ENCODE results near the gene HMCN1.

Gene HMCN1

DNA sequence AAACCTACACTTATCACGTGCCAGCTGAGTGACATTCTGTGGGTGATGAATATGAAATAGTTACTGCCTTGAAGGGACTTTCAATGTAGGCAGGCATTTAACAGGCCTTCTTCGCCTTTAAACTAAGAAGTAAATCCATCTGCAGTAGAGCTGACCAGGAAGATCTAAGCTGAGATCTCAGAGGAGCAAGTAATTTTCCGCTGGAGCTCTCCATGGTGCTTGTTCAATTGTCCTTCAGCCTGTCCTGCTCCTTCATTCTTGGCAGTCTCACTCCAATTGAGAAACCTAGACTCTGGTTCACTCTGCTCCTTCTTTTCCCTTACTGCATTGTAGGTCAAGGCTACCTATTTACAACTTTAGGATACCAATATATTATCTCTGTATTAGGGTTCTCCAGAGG, 183.5 kb downstream of the HMCN1 start:
- DNase-seq, result no peak

DNA sequence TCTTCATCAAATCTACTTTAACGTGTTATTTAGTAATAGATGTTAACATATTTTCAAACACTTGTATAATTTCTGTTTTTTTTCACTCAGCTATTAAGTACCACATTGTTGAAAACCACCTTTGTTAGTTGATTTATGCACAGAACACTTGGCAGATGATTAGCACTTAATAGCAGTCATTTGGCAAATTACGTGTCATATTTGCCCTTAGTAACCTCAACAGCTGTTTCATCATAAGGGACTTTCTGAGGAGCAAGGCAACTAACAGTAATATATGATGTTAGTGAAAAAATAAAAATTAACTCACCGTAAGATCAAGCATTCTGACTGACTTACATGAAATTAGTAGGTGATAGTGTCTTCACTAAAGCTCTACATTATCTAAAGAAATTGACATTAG, 186.4 kb downstream of the HMCN1 start:
- no peak for DNase-seq

DNA sequence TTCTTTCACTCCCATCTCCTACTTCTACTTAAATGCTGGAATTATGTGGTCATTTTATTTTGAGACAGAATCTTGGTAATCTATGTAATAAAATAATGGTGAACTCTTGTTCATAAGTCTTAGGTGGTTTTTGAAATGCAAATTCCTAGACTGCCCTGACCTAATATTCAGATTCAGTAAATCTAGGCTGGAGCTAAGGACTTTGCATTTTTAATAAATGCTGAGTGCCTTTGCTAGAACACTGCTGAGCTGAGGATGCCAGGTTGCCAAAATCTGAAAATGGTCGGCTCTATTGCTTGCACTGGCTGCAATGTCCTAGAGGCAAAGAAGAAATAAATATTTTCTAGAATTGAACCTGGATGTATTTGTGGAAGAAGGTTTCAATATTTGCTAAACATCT, 187.4 kb downstream of the HMCN1 start:
- no peak for DNase-seq

DNA sequence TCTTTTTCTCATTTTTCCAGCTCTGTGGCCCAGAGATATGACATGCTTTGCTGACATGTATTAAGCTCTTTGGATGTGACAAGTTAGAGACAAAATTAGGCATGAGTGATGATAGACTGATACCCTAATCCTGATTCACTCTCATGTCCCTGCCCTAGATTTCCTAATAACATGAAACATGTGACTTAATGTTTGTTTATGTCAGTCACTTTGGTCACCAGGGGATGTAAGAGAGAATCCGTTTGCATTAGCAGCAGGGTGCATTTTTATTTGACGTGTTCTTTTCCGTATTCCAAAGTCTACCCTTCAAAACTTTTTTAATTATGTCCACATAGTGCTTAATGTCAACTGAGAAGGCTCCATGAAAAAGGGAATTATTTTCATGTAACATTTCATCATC, 192.4 kb downstream of the HMCN1 start:
- no peak for DNase-seq

DNA sequence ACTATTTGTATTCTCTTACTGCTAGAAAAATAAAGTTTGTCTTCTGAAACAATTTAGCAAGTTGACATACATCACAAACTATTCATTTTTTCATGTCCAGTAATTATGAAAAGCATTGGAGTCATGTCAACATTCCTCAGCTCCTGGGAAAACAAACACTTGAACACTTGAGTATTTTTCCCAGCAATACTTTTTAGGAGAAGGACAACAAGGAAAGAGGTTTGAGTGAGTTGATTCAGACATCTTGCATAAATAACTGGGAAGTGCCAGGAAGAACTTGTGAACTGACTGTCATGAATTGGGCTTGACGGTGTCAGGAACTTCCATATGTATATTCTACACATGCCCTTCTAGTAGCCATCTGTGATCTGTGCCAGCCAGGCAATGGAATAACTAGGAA, 195.6 kb downstream of the HMCN1 start:
- no peak for DNase-seq

DNA sequence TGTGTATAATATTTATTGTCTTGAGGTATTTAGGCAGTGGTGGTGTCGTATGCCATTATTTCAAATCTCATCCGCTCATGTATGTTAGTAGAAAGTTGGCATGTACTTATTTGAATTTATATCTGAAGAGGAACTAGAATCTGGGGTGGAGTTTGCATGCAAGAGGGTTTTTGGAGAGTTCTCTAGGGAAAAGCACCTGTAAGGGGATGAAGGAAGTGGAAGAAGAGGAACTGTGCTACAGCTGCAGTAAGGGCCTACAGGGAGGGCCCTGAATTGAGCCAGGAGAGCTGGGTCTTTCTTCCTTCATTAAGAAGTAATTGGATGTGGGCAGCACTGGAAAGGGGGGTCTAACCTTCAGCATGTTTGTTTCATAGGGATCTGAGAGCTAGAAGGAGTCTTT, 197.2 kb downstream of the HMCN1 start:
- DNase-seq, result no peak

DNA sequence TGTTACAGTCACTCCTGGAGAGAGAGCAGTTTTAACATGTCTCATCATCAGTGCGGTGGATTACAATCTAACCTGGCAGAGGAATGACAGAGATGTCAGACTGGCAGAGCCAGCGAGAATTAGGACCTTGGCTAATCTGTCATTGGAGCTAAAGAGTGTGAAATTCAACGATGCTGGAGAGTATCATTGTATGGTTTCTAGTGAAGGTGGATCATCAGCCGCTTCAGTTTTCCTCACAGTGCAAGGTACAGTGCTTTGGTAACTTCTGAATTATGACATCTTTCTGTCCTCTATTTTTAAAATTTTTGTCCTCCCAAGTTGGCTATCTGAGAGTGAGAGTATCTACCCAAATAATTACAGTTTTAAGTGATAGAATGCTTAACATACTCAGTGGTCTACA, 199.4 kb downstream of the HMCN1 start:
- no peak for DNase-seq

DNA sequence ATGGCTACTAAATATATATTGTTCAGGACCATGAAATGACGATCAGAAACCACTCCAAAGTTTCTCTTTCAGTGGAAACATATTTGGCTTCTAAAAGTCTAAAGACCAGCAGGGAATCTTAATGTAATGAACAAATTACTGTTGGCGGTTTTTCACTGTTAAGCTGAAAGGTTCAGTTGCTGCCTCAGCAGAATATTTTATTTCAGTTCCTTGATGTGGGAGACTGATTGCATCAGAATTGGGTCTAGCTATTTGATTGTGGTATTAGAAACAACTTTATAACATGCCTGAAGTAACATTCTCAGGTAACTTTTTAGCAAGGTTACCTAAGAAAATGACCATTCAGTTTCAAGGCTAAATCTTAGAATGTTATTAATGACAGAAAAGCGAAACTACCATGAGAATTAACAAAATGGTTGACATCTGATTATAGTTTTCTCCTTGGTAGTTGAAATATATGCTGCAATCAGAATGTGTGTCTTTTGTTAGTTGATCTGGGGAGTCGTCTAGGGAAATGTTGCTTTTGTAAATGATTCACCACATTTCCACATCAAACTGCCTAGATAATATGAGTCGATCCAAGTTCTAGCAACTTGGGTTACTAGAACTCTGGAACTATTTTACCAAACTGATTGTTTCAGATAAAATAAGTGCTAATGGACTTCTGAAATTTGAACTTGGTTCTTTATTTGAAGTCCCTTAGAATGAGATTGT, 200.4 kb downstream of the HMCN1 start:
- no peak for DNase-seq

DNA sequence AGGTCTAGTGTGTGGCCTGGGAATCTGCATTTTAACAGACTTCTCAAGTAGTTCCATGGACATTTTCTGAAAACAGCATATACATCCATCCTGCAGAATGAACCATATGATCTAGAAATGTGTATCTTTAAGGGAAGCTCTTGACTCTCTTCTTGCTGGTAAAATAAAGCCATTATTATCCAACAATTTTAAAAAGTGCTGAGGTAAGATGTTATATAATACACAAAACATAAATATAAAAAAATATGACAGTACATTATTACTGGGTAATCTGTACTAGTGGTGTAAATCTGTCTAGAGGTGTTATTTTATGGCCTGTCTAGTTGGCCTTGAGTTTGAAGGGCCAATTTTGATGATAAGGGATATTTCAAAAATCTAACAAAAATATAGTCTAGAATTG, 201.2 kb downstream of the HMCN1 start:
- DNase-seq, result no peak

DNA sequence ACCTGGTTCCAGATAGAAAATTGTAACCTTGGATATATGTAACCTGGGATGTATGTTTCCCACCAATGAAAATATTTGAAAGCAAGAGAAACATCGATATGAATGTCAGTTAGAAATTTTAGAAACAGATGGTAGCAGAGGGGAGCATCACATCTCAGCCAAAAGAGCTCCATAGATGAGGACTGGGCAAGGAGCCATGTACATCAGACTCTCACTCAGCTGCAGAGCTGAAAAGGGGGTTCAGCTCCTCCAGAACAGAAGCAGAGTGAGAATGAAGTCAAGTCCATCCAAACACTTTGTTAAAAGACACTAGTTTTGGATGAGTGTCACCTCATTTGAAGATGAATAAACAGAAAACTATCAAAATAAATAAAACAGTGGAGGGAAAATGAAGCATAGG, 202.4 kb downstream of the HMCN1 start:
- no peak for DNase-seq

DNA sequence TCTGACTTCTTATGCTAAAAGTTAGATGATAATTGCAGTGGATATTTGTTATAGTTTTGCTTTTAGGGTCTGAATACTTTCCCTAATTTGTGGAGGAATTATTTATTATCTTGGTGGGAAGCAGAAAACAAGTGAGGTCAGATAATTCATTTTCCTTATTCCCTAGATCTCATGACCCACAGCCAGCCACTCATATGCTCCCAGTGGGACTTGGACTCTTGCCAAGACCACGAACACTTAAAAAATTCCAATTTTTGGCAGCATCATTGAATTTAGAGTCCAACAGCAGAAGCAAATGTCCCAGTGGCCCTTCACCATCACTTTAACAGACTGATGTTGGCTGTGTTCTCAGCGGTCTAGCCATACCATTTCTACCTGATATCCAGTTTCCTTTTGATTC, 204.2 kb downstream of the HMCN1 start:
- DNase-seq, result no peak

DNA sequence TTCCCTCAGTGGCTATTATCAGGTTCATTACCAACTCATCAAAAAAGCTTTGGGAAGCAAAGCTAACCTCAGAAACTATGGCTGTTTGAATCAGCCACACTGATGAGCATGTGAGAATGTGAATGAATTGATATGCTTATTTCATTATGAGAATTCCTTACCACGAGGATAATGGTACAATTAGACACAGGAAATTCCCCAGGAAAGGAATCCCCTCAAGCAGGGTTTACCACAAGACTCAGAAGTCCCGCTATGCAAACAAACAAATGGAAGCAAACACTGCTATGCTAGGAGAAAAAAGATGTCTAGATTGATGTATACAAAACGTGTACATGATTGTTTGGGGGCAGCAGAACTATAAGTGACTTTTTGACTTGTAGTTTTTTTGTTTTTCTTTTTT, 205.0 kb downstream of the HMCN1 start:
- DNase-seq, result no peak

DNA sequence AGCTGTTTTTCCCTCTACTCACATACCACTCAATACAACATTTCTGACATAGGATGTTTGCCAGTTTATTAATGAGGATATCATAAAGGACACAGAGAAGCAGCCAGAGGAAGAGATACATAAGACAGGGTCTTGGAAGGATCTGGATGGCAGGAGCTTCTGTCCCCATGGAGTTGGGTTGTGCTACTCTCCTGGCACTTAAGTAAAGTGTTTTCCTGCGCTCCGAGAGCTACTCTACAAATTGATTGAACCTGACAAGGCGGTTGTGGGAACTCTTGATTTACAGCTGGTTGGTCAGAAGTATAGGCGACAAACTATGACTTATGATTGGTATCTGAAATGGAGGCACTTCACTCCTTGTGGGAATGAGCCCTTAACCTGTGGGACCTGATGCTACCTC, 208.8 kb downstream of the HMCN1 start:
- no peak for DNase-seq

DNA sequence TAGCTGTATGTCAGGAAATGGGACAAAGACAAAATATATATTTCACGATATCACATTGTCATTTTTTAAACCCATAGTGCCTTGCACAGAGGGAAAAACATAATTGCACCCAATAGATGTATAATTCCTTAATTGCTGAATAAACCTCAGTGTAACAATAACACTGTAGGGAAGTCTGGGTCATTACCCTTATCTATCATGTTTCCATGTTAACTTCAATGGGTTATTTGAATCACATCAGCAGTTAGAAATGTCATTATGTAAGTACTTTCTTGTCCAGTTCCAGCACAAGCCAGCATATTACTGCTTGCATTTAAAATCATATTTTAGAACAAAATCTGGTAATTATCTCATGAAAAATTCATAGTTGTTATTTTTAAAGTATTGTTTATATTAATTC, 222.7 kb downstream of the HMCN1 start:
- no peak for DNase-seq

DNA sequence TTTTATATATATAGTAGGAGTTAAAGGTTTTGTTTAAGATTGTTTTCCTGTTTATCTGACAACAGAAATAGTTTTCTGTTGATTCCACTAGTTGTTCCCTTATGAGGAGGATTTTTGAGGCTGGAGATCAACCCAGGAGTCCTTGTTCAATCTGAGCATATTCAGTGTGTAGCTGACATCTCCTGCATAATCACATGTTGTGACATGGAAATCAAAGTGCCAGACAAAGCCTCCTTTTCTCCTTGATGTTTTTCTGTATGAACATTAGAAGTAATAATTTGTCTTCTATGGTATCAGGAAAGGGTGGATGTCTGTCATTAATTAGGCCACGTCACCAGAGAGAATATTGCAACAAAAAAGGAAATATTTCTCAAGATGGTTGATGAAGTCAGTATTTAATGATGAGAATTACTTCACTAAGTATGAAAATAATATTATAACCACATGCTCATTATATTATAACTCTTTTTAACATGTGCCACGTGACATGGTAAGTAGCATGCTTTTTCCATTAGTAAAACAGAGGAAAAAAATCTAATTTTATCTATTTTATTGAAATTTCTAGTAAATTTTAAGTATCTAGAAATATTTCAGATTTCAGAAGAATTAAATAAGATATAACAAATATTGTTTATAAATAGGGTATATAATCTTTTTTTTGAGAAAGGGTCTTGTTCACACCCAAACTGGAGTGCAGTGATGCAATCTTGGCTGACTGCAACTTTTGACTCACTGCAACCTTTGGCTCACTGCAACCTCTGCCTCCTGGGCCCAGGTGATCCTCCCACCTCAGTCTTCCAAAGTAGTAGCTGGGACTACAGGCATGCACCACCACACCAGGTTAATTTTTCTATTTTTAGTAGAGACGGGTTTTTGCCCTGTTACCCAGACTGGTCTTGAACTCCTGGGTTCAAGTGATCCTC, 223.5 kb downstream of the HMCN1 start:
- DNase-seq, result no peak

DNA sequence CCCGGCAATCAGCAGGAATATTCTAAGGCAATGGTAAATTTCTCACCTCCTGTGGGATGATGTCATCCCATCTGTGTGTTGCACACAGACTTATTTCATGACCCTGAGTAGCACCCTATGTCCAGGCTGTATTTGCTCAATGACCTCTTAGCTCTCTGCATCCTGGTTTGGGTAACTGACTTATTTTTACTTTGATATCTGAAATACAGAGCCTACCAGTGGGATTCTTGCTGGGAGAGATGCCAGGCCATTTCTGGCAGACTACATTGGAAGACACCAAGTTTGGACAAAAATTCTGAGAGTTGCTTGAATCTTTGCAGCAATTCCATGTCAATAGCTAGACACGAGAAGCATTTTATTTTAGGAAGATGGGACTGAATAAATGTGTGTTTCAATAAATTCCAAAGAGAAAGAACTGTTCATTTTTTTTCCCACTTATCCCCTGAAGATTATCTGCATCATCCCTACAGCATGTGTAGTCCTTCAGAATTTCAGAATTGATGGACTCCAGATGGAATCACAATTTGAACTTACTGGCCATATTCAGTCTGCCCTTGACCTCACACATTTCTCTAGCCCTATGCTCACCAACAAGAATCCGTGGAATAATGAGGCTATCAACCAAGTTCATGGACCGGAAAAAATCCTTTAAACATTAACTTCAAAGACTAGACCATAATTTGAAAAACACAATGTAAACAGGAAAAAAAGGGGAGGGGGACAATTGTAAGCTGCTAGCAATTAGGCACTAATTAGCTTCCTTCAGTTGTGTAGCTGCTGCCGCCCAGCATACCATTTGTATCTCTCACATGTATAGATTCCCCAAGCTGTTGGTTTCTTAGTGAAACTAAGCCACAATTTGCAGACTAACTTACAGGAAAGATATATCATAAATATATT, 226.5 kb downstream of the HMCN1 start:
- no peak for DNase-seq

DNA sequence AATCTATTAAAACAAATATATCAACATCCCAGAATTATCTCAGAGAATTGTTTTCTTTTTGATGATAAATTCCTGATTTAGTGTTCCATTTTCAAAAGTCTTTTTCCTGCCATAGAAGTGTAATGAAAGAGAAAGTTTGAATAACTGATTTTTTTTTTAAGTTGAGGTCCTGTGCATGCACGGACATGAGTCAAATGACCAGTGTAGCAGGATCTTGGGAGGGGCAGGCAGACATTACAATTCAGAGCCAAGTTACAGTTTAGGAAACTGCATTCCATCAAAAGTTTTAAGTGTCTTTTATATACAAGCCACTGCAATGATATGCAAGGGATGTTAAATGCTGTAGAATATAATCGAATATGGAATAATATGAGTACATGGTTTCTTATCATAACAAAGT, 227.5 kb downstream of the HMCN1 start:
- DNase-seq, result no peak

DNA sequence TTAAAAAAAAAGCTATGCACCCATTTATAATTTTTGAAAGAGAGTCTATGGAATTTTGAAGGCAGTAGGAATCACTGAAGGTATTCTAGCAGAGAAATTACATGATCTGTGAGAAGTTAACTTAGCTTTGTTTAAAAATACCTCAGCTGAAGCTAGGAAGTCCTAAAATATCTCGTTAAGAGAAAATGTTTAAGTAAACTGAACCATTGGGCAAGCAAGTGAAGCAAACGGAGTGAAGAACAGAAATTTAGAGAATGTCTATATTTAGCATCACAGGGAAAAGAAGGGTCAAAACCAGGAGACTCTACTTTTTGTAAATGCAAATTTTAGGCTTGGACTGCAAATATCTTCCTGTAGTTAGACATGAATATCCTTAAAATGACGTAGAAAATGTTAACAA, 230.8 kb downstream of the HMCN1 start:
- no peak for DNase-seq

DNA sequence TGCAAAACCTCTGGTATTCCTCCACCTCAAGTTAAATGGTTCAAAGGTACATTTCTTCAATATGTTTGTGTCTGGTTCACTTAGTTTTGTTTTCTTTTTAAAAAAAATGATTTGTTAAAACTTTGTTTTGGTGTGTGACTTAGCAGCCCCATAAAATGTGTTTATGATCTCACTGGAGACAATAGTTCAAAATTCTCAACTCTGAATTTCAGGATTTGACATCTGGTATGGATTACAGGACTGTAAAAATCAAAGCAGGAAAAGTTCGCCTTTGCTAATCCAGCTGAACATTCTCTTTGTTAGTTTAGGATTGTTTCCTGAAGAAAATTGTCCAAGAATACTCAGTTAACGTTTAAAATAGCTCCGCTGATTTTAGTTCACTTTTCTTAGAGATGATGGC, 231.7 kb downstream of the HMCN1 start:
- no peak for DNase-seq

DNA sequence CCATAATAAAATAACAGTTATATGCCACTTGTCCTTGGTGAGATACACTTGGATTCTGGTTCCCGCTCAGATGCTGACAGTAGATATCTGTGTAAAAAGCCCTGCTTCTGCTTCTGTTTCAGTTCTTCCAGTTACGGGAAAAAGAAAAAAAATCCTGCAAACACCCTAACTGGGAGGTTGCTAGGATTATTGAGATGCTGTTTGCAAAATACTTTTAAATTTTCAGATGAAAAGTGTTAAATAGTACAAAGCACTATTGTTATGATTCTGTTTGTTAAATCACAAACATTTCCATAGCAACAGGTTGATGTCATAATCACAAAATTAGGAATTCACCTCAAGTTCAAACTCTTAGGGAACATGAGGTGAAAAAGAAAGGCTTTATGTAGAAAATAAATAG, 232.3 kb downstream of the HMCN1 start:
- DNase-seq, result no peak

DNA sequence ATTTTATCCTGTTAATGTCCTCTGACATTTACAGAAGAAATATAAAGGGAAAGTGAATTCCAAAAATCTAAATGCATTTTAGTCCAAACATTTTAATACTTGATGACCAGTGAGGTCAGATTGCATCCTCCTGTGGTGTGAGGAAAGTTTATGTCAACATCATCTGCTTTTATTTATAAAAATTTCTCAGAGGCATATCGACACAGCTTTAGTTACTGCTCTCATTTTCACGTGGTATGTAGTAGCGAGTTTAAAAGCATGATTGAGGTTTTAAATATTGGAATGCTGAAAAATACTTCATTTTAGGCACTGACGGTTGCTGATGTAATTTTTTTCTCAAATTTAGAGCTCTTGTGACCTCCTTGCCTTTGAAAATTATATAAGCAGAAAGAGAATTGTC, 234.8 kb downstream of the HMCN1 start:
- no peak for DNase-seq

DNA sequence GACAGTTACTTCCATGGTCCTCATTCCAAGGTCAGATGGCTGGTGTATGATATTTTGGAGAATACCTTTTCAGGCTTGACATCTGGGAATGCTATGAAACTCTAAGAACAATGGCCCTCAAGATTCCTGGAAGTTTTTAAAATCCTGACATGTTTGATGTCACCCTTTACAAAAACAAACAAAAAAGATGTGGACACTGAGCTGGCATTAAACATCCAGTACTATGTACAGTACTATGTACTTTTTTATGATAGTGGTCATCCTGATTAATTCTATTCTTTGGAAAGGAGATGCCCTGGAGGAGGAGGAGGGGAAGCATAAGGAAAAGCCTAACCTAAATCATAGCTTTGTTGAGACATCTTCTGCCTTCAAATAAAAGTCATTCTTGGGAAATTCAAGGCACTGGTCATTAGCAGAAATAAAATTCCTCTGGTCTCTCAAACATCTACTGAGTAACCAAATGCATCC, 235.4 kb downstream of the HMCN1 start:
- no peak for DNase-seq

DNA sequence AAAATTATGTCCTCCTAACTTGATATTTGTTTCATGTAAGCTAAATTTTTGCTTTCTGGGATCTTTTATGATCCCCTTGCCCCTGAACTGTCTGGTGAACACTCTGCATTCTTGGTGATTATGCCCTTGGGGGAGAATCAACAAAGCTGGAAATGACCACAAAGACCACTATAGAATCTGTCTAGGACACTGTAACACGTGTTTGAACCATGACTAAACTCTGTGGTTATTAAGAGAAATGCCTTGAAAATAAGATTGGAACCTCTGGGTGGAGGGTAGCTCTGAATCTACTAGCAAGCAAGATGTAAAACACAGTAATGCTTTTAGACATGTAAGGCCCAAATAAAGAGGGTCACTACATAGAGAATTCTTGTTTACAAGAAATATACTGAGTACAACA, 237.5 kb downstream of the HMCN1 start:
- no peak for DNase-seq
